ENCODE results near the gene LRRC8A.

Gene LRRC8A

GRCh38 chr9:128881884-128882676 lies at the start of gene LRRC8A, which contains the start of gene KYAT1:
LRRC8A (plus strand) TSS chr9:128882133; CDS start chr9:128907165, 25,032 bp downstream.
KYAT1 (minus strand) TSS chr9:128881950; CDS start chr9:128845405, 36,545 bp downstream.
- ChIA-PET POLR2A (interaction anchor here (0.5 to 1.6 kb wide), 7 partner anchors 26 to 744 kb away, joined by 3 to 5 read pairs (median 3); partner anchors contain the start of genes ENDOG, NTMT1 and SPOUT1), CTCF (interaction anchor here (0.5 to 9.5 kb wide), 6 partner anchors 18 to 258 kb away, joined by 3 to 83 read pairs (median 5); partner anchors contain the start of gene ENDOG)
- Histone ChIP-seq H3K4me3 (ENCODE audit: low read depth, low read length) (peak within 1 kb of the TSS; percentile 87), H3K4me1 (ENCODE audit: control insufficient read depth, insufficient read depth, low read length) (no peaks in the 10 kb centered on the region), H3K9me3 (ENCODE audit: control insufficient read depth, insufficient read depth, low read depth, low read length) (no peaks in the 10 kb centered on the region), H3K36me3 (ENCODE audit: control insufficient read depth in 2 of 2, insufficient read depth in 1 of 2, low read length in 2 of 2) (peaks cover 0 to 21% of the 10 kb centered on the region in 2 experiments; a peak in 1 of 3 replicates), H3K27ac (ENCODE audit: extremely low read depth, low read depth, low read length) (peak within 1 kb of the TSS; percentile 55)
- peak; percentile 92 for TF ChIP-seq YY1 (tag by site-specific recombination; IDR thresholded peaks at IDR 0.05)
- peak; percentile 23; the same call in 1 of the 2 replicates for TF ChIP-seq IKZF3 (tag by site-specific recombination; IDR thresholded peaks at IDR 0.05)
- no peak for TF ChIP-seq ZNF596 (tag by site-specific recombination; IDR thresholded peaks at IDR 0.05)
- peak; percentile 73 for TF ChIP-seq ZBTB8A (tag by site-specific recombination; IDR thresholded peaks at IDR 0.05)
- TF ChIP-seq ZNF76 (tag by site-specific recombination; IDR thresholded peaks at IDR 0.05; ENCODE audit: borderline replicate concordance, low read depth), result peak; percentile 75
- peak; percentile 80; the same call in 1 of the 2 replicates for TF ChIP-seq OVOL3 (tag by site-specific recombination; IDR thresholded peaks at IDR 0.05)
- TF ChIP-seq ATF2 (tag by site-specific recombination; IDR thresholded peaks at IDR 0.05; ENCODE audit: low read depth), result peak; percentile 99
- TF ChIP-seq GLI4 (tag by site-specific recombination; IDR thresholded peaks at IDR 0.05), result 0 out of 2 replicates have a peak, but pooled peaks have one; percentile 53
- peak; percentile 88 for TF ChIP-seq ZNF629 (tag by site-specific recombination; IDR thresholded peaks at IDR 0.05)
- peak; percentile 66; the same call in 1 of the 2 replicates for TF ChIP-seq PATZ1 (tag by site-specific recombination; IDR thresholded peaks at IDR 0.05)
- TF ChIP-seq ZNF692 (tag by site-specific recombination; IDR thresholded peaks at IDR 0.05), result peak; percentile 60
- peak; percentile 59 for TF ChIP-seq ZNF518A (tag by site-specific recombination; conservative IDR thresholded peaks at IDR 0.05; ENCODE audit: low read depth)
- peak; percentile 56; the same call in 1 of the 2 replicates for TF ChIP-seq ZBTB20 (tag by site-specific recombination; IDR thresholded peaks at IDR 0.05)
- TF ChIP-seq HOXA7 (CRISPR knock-in tag; IDR thresholded peaks at IDR 0.05; ENCODE audit: borderline replicate concordance), result no peak
- TF ChIP-seq KLF10 (tag by site-specific recombination; IDR thresholded peaks at IDR 0.05), result peak; percentile 72
- TF ChIP-seq ZEB2 (tag by site-specific recombination; IDR thresholded peaks at IDR 0.05), result peak; percentile 81
- TF ChIP-seq KLF16 (tag by site-specific recombination; IDR thresholded peaks at IDR 0.05), result peak; percentile 92
- TF ChIP-seq EGR2 (tag by site-specific recombination; IDR thresholded peaks at IDR 0.05; ENCODE audit: low read depth), result peak; percentile 46
- TF ChIP-seq ZXDB (tag by site-specific recombination; IDR thresholded peaks at IDR 0.05), result peak; percentile 83
- no peak for TF ChIP-seq ZNF18 (tag by site-specific recombination; IDR thresholded peaks at IDR 0.05)
- peak; percentile 100 for TF ChIP-seq ZBTB11 (tag by site-specific recombination; conservative IDR thresholded peaks at IDR 0.05; ENCODE audit: low read depth)

Measured in HEK293 (cell line).